SH-SY5Y (cell line): ENCODE data around the gene RELT.

Experiments
- GATA2 ChIP-seq: IDR thresholded peaks from 2 replicates; pipeline ENCODE4 v1.6.1; 2011; ENCODE audit warnings: mild to moderate bottlenecking, low read depth, low read length
- GATA3 ChIP-seq: IDR thresholded peaks from 2 replicates; pipeline ENCODE4 v1.6.1; 2011; ENCODE audit warnings: low read depth, mild to moderate bottlenecking, low read length, moderate library complexity

- TF ChIP-seq GATA2 = no peak
- no peak for TF ChIP-seq GATA3
These were observed 36.0 kb upstream of the RELT start for GRCh38 chr11:73340164-73340563.
